ENCODE results near the gene KANK2.
"Not testable (repeated sequence)": the region's sequence is repeated elsewhere in the genome, so short reads cannot be mapped to it uniquely, and the experiment has no call there.

Gene KANK2

DNA sequence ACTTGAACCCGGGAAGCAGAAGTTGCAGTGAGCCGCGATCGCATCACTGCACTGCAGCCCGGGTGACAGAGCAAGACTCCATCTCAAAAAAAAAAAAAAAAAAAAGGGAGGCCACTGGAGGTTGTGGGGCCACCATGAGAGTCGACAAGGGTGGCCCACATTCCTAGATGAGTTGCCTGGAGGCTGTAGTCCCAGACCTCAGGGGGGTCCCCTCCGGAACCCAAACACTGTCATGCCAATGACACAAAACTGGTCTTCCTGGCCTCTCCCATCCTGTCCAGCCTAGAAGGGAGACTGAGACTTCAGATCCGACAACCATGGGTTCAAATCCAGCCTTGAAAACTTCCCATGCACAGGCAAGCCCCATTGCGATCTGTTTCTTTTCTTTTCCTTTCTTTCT is 56.4 kb downstream of the KANK2 start:
- no peak for TF ChIP-seq GATA1 (IDR thresholded peaks at IDR 0.05; ENCODE audit: low read depth, low read length)
- TF ChIP-seq POLR2A (IDR thresholded peaks at IDR 0.05; ENCODE audit: low read length): no peak
- no peak for DNase-seq

DNA sequence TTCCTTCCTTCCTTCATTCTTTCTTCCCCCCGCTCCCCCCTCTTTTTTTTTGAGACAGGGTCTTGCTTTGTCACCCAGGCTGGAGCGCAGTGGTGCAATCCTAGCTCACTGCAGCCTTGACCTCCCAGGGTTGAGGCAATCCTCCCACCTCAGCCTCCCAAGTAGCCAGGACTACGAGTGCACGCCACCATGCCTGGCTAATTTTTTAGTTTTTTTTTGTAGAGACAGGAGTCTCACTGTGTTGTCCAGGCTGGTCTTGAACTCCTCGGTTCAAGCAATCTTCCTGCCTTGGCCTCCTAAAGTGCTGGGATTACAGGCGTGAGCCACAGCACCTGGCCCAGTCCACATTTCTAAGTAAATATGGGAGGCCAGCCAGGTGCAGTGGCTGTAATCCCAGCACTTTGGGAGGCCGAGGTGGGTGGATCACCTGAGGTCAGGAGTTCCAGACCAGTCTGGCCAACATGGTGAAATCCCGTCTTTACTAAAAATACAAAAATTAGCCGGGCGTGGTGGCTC is 57.3 kb downstream of the KANK2 start:
- DNase-seq: not testable (repeated sequence)

DNA sequence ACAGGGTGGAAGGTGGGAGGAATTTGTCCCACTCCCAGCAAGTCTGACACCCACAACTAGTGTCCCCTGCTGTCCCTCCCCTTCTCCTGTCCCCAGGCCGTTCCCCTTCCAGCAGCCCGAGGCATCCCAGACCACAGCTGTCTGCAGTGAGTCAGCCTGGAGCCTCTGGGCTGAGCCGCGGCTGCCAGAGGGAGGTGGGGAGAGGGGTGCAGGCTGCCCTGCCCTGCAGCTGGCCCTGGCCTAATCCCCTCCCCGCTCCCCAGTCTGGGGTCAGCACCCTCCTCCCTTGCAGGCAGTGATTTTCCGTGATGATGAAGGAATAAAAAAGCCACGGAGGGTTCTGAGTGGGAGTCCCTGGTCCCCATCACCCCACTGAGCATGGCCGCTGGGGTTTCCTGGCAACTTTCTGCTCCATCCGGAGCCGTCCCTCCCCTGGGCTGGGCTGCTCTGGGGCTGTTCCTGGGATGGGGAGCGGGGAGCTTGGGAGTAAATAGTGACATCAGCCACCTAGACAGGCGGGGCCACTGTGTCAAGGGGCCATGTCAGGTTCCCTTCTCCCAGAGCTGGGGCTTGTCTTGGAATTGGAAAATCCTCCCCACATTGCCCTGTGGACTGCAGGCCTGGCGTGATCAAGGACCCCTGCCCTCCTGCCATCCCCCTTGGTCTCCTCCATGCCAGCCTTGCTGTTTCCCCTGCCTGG is 58.6 kb downstream of the KANK2 start:
- TF ChIP-seq POLR2A (IDR thresholded peaks at IDR 0.05; ENCODE audit: low read length): no peak
- TF ChIP-seq GATA1 (IDR thresholded peaks at IDR 0.05; ENCODE audit: low read depth, low read length): no peak
- DNase-seq: peak in 1 of 2 experiments; percentile 49

DNA sequence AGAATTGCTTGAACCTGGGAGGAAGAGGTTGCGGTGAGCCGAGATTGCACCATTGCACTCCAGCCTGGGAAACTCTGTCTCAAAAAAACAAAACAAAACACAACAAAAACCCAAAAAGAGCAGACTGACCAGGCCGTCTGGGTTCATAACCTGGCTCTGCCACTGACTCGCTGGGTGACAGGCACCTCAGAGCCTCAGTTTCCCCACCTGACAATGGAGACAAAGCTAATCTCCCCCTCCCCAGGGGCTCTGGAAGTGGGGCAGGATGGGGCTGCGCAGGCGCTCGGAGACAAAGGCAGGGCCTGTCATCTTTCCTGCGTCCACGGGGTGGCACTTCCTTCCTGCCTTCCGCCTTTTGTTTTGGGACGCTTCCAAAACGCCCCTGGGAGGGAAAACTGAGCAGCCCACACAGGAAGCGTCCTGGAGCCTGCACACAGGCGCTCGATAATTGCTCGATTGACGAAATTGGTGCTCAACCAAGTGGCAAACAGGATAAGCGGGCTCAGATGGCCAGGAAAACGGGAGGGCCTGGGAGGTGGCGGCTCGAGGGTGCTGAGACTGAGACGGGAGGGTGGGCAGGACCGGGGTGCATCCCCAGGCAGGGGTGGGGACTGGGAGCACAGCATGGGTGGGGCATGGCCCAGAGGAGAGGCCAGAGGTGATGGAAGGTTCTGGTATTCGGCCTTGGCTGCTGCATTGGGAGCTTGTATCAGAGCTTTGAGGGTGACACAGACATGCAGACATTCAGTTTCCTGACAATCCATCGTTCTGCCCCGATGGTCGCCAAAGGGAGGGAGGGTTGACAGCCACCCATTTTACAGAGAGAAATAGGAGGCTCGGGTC is 59.6 kb downstream of the KANK2 start:
- peak; percentile 68 to 75 for DNase-seq
- TF ChIP-seq GATA1 (IDR thresholded peaks at IDR 0.05; ENCODE audit: low read depth, low read length) (no peak), POLR2A (IDR thresholded peaks at IDR 0.05; ENCODE audit: low read length) (no peak)

DNA sequence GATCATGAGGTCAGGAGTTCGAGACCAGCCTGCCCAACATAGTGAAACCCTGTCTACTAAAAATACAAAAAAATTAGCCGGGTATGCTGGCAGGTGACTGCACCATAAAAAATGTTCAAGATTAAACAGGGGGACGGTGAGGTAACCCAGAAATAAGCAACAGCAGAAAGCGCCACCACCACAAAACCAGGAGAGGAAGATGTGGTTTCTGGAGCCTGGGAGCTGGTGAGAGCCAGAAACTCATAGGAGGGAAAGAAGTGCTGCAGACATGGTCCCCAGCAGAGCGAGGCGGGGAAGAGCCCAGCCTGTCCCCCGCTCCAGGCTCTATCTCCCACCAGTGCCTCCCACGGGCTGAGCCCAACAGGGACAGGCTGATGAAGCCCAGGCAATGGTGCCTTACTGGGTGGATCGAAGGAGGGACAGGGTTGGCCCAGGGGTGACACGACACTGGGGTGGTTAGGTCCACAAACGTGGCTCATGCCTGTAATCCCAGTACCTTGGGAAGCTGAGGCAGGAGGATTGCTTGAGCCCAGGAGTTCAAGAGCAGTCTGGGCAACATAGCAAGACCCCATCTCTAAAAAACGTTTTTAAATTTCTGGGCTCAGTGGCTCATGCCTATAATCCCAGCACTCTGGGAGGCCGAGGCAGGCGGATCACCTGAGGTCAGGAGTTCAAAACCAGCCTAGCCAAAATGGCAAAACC is 60.8 kb downstream of the KANK2 start:
- TF ChIP-seq GATA1 (IDR thresholded peaks at IDR 0.05; ENCODE audit: low read depth, low read length): no peak
- peak; percentile 5 for TF ChIP-seq POLR2A (IDR thresholded peaks at IDR 0.05; ENCODE audit: low read length)

DNA sequence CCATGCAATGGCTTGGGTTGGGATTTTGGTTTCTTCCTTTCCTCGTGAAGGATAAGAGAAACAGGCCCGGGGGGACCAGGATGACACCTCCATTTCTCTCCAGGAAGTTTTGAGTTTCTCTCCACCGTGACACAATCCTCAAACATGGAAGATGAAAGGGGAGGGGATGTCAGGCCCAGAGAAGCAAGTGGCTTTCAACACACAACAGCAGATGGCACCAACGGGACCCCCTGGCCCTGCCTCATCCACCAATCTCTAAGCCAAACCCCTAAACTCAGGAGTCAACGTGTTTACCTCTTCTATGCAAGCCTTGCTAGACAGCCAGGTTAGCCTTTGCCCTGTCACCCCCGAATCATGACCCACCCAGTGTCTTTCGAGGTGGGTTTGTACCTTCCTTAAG is 65.9 kb downstream of the KANK2 start:
- no peak for DNase-seq
- TF ChIP-seq GATA1 (IDR thresholded peaks at IDR 0.05; ENCODE audit: low read depth, low read length) (no peak), POLR2A (IDR thresholded peaks at IDR 0.05; ENCODE audit: low read length) (no peak)

More for the DNA sequence above, 60.8 kb downstream of the KANK2 start:
- DNase-seq: no peak

DNA sequence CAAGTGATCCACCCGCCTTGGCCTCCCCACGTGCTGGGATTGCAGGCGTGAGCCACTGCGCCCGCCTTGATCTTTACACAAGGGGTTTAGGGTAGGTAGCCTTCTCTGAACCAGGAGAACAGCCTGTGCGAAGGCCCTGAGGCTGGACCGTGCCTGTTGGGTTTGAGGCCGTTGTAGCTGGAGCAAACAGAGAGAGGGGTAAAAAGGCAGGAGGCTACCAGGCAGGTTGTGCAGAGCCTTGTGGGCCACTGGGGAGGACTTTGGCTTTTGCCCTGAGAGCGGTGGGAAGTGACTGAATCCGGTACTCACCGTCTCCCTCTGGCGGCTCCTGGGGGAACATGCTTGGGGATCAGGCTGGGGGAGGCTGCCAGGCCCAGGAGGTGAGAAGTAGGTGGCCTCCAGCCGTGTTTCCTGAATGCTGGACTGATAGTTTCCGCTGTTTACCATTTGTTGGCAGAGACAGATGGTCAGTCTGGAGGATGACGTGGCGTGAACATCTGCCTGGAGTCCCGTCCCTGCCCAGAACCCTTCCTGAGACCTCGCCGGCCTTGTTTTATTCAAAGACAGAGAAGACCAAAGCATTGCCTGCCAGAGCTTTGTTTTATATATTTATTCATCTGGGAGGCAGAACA is 66.4 kb downstream of the KANK2 start:
- DNase-seq: peak; percentile 69 to 84
- no peak for TF ChIP-seq GATA1 (IDR thresholded peaks at IDR 0.05; ENCODE audit: low read depth, low read length)
- TF ChIP-seq POLR2A (IDR thresholded peaks at IDR 0.05; ENCODE audit: low read length): peak; percentile 12

DNA sequence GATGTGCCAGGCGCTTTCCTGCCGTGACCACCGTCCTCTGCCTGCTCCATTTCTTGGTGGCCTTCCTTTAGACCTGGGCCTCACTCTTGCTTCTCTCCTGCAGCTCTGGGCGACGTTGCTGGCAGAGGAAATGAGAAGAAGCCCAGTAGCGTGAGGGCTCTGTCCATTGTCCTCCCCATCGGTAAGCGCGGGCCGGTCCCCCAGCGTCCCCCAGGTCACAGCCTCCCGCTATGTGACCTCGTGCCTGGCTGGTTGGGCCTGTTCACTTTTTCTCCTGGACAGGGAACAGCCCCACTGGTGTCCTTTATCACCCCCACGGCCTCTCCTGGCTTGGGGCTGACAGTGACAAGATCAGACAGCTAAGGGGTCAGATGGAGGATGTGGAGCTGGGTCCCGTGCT is 69.4 kb downstream of the KANK2 start:
- TF ChIP-seq GATA1 (IDR thresholded peaks at IDR 0.05; ENCODE audit: low read depth, low read length) (no peak), POLR2A (IDR thresholded peaks at IDR 0.05; ENCODE audit: low read length) (no peak)
- no peak for DNase-seq

DNA sequence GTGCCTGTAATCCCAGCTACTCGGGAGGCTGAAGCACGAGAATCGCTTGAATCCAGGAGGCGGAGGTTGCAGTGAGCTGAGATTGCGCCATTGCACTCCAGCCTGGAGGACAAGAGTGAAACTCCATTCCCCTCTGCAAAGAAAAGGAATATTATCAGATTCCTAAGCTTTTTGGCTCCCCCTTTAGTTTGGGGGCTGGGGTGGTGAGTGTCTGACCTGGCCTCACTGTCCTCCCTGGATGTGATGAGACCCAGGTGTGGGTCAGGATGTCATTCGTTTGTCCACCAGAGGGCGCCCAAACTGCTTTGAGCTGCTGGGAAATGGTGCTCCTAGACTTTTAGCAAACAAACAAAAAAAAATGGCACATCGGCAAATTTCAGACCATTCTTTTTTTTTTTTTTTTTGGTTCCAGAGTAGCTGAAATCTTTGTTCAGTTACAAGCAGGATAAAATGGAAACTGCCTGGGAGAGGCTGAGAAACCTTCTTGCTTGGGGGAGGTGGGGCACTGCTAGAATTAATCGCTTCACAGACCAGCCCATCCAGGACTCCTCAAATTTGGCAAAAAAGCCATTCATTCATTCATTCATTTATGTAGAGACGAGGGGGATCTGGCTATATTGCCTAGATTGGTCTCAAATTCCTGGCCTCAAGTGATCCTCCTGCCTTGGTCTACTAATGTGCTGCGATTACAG is 71.2 kb downstream of the KANK2 start:
- DNase-seq: peak; percentile 73 to 89
- TF ChIP-seq GATA1 (IDR thresholded peaks at IDR 0.05; ENCODE audit: low read depth, low read length) (no peak), POLR2A (IDR thresholded peaks at IDR 0.05; ENCODE audit: low read length) (no peak)

DNA sequence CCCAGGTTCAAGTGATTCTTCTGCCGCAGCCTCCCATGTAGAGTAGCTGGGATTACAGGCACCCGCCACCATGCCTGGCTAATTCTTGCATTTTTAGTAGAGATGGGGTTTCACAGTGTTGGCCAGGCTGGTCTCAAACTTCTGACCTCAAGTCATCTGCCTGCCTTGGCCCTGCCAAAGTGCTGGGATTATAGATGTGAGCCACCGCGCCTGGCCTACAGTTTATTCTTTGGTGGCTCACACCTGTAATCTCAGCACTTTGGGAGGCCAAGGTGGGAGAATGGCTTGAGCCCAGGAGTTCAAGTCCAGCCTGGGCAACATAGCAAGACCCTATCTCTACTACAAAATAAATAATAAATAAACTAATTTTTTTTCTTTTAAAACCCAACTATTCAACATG is 73.2 kb downstream of the KANK2 start:
- not testable (repeated sequence) for DNase-seq

DNA sequence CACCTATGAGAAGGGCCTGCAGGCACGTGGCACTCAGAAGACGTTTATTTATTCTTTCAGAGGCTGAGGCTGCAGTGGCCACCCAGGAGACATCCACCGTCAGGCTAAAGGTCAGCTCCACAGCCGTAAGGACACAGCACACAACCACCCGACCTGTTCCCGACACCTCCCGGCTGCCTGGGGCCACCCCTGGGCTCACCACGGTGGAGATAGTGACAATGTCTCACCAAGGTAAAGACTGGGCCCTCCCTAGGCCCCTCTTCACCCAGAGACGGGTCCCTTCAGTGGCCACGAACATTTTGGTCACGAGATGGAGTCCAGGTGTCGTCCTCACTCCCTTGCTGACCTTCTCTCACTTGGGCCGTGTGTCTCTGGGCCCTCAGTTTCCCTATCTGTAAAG is 74.2 kb downstream of the KANK2 start:
- TF ChIP-seq GATA1 (IDR thresholded peaks at IDR 0.05; ENCODE audit: low read depth, low read length) (no peak), POLR2A (IDR thresholded peaks at IDR 0.05; ENCODE audit: low read length) (no peak)
- no peak for DNase-seq

DNA sequence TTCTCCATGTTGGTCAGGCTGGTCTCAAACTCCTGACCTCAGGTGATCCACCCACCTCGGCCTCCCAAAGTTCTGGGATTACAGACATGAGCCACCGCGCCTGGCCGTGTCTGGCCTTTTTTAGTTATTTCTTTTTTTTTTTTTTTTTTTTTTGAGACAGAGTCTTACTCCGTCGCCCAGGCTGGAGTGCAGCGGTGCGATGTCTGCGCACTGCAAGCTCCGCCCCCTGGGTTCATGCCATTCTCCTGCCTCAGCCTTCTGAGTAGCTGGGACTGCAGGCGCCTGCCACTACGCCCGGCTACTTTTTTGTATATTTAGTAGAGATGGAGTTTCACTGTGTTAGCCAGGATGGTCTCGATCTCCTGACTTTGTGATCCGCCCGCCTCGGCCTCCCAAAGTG is 75.4 kb downstream of the KANK2 start:
- DNase-seq: not testable (repeated sequence)

DNA sequence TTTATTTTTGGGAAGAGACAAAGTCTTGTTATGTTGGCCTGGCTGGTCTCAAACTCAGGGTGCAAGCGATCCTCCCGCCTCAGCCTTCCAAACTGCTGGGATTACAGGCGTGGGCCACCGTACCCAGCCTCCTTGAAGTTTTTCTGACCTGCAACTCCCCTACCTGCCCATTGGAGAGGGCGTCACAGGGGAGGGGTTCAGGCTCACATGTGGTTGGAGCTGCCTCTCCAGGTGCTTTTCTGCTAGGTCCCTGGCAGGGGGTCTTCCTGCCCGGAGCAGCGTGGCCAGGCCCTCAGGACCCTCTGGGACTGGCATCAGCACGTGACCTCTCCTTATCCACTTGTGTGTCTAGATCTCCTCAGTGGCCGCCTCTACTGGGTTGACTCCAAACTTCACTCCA is 80.8 kb downstream of the KANK2 start:
- TF ChIP-seq POLR2A (IDR thresholded peaks at IDR 0.05; ENCODE audit: low read length) (no peak), GATA1 (IDR thresholded peaks at IDR 0.05; ENCODE audit: low read depth, low read length) (no peak)
- DNase-seq: no peak

Measured in erythroblast (primary cell).